Ishikawa (cell line): Measurements from ENCODE around the gene TYSND1.

Experiments
- CEBPB ChIP-seq: IDR thresholded peaks from 2 replicates; pipeline ENCODE4 v1.6.1; 2012
- CREB1 ChIP-seq: IDR thresholded peaks from 2 replicates; pipeline ENCODE4 v1.6.1; 2012; ENCODE audit warnings: low read depth
- EGR1 ChIP-seq: IDR thresholded peaks from 2 replicates; pipeline ENCODE4 v1.6.1; 2012
- EP300 ChIP-seq: IDR thresholded peaks from 2 replicates; pipeline ENCODE4 v1.6.1; 2012; ENCODE audit warnings: borderline replicate concordance
- FOXM1 ChIP-seq: IDR thresholded peaks from 2 replicates; pipeline ENCODE4 v1.6.1; 2012; ENCODE audit warnings: low read depth, borderline replicate concordance
- NFIC ChIP-seq: IDR thresholded peaks from 2 replicates; pipeline ENCODE4 v1.6.1; 2012
- RAD21 ChIP-seq: IDR thresholded peaks from 2 replicates; pipeline ENCODE4 v1.6.1; 2012; ENCODE audit warnings: low read depth
- REST ChIP-seq: IDR thresholded peaks from 2 replicates; pipeline ENCODE4 v1.6.1; 2012; ENCODE audit warnings: low read depth, mild to moderate bottlenecking
- TCF12 ChIP-seq: IDR thresholded peaks from 2 replicates; pipeline ENCODE4 v1.6.1; 2012; ENCODE audit warnings: low read depth
- TEAD4 ChIP-seq: IDR thresholded peaks from 2 replicates; pipeline ENCODE4 v1.6.1; 2012
- USF1 ChIP-seq: IDR thresholded peaks from 2 replicates; pipeline ENCODE4 v1.6.1; 2012
- YY1 ChIP-seq: IDR thresholded peaks from 2 replicates; pipeline ENCODE4 v1.6.1; 2012; ENCODE audit warnings: low read depth
- ZBTB7A ChIP-seq: IDR thresholded peaks from 2 replicates; pipeline ENCODE4 v1.6.1; 2012; ENCODE audit warnings: low read depth
- TF ChIP-seq, protein P1 (sequence below): IDR thresholded peaks from 2 replicates; pipeline ENCODE4 v1.6.1; 2012

Gene TYSND1

GRCh38 chr10:70137927-70138883, 8.3 kb downstream of the TYSND1 start:
- TF ChIP-seq YY1 (no peak), TCF12 (0 out of 2 replicates have a peak, but pooled peaks have one; percentile 23), EP300 (no peak), USF1 (peak; percentile 49), NFIC (no peak), CEBPB (no peak)
- TF ChIP-seq, protein P1, sequence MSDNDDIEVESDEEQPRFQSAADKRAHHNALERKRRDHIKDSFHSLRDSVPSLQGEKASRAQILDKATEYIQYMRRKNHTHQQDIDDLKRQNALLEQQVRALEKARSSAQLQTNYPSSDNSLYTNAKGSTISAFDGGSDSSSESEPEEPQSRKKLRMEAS = 0 out of 2 replicates have a peak, but pooled peaks have one; percentile 42

GRCh38 chr10:70137135-70137534, 9.4 kb downstream of the TYSND1 start:
- TF ChIP-seq REST = no peak
- no peak for TF ChIP-seq YY1
- no peak for TF ChIP-seq NFIC
- TF ChIP-seq USF1 = no peak
- no peak for TF ChIP-seq TCF12
- TF ChIP-seq RAD21 = no peak
- no peak for TF ChIP-seq TEAD4
- TF ChIP-seq ZBTB7A = no peak
- no peak for TF ChIP-seq EP300
- TF ChIP-seq FOXM1 = no peak

DNA sequence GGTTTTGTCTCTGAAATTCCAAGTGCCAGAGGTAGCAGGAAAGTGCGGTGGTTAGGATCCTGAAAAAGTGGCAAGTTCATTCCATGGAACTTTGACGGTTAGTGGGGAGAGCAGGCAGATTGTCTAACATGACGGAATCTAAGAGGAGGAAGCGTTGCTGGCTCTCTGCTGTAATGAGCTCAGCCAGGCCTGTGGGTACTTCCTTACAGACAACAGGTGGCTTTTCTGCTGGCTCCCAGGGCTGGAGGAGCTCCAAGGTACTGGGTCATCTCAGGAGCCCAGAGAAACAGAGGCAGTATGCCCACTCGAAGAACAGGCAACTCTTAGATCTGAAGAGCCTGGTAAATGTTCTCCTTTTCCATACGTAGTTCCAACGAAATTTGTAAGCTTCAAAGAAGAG, 10.8 kb downstream of the TYSND1 start:
- TF ChIP-seq EGR1 (no peak), CREB1 (no peak), YY1 (no peak), RAD21 (no peak), ZBTB7A (no peak), CEBPB (no peak), TEAD4 (no peak), USF1 (no peak), NFIC (no peak), TCF12 (no peak), EP300 (no peak)
- TF ChIP-seq, protein P1 = no peak

DNA sequence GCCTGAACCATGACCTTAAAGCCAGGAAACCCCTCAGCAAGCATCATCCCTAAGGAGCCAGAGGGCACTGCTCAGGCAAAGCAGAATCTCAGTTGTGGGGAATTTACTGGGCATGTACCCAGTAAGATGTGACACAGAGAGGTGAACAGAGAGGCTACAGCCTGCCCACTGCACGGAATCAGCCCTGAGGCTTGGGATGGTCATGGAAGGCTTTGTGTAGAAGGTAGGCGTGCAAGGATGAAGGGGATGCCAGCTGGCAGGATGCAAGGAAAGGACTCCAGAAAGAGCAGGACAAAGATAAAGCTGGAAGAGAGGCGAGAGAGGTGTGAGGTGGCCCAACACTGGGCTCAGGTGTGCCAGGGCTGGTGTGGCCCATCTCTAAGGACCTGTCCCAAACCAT, 11.5 kb downstream of the TYSND1 start:
- TF ChIP-seq CEBPB (no peak), ZBTB7A (no peak), REST (no peak), FOXM1 (no peak), TCF12 (no peak), USF1 (no peak), YY1 (no peak), NFIC (no peak), CREB1 (no peak), RAD21 (no peak), TEAD4 (no peak)
- TF ChIP-seq, protein P1 = no peak
